MCF 10A (cell line): ENCODE data around the gene COBL. TPM values are rescaled to one million over a fixed set of nuclear protein-coding genes. Genes with fewer than 3 reads are reported as not detected.

Experiments
- BruUV-seq: library from RNA; stranded (reverse); fragments of 400-500 nt; replicated peaks from 2 replicates; lab custom pipeline; 2021; lab: Mats Ljungman, UMichigan
- CTCF ChIA-PET: fragments of 300-600 bp; sonication (Branson Sonifier 250); formaldehyde crosslinking; extraction: SDS; loops from one replicate; lab custom pipeline; 2021; ENCODE audit warnings: antibody characterized with exemption, inconsistent platforms; lab: Yijun Ruan, JAX
- POLR2A ChIA-PET: fragments of 300-600, 350-650 bp; sonication (Branson Sonifier 250); formaldehyde crosslinking; extraction: SDS; loops from one replicate; lab custom pipeline; 2020; ENCODE audit warnings: antibody characterized with exemption, inconsistent platforms; lab: Yijun Ruan, JAX
- DNase-seq: peaks from one replicate; pipeline ENCODE4 v3.0.0-alpha.2; 2018; ENCODE audit not compliant: unreplicated experiment
- H3K27ac Mint-ChIP-seq: one replicate; pipeline ENCODE4 v1.8.0; 2022; ENCODE audit warnings: mild to moderate bottlenecking, low read depth, mixed read lengths; ENCODE audit not compliant: unreplicated experiment
- H3K27me3 Mint-ChIP-seq: one replicate; pipeline ENCODE4 v1.8.0; 2022; ENCODE audit warnings: mixed read lengths; ENCODE audit not compliant: insufficient read depth, unreplicated experiment
- H3K36me3 Mint-ChIP-seq: one replicate; pipeline ENCODE4 v1.8.0; 2022; ENCODE audit warnings: mild to moderate bottlenecking, moderate library complexity, mixed read lengths; ENCODE audit not compliant: insufficient read depth, unreplicated experiment
- H3K4me1 Mint-ChIP-seq: one replicate; pipeline ENCODE4 v1.8.0; 2022; ENCODE audit warnings: mixed read lengths; ENCODE audit not compliant: insufficient read depth, unreplicated experiment
- H3K4me3 Mint-ChIP-seq: one replicate; pipeline ENCODE4 v1.8.0; 2022; ENCODE audit warnings: mild to moderate bottlenecking, moderate library complexity, mixed read lengths; ENCODE audit not compliant: unreplicated experiment
- H3K9me3 Mint-ChIP-seq: one replicate; pipeline ENCODE4 v1.8.0; 2022; ENCODE audit warnings: mixed read lengths; ENCODE audit not compliant: unreplicated experiment
- intact Hi-C: fragments of 100-400 bp; cut with micrococcal nuclease; formaldehyde crosslinking; loops from 2 replicates; pipeline ENCODE4 v1.14.1; 2022
- total RNA-seq: library from RNA; stranded (reverse); gene quantifications from 2 replicates; pipeline ENCODE4 v1.2.3, GENCODE V29; 2022
- TF ChIP-seq, protein P1 (sequence below): fragments of 200-600 bp; IDR thresholded peaks from one replicate; pipeline ENCODE4 v1.8.0; 2022; ENCODE audit warnings: antibody characterized with exemption, mild to moderate bottlenecking; ENCODE audit not compliant: unreplicated experiment

COBL gene
- total RNA-seq, 1 experiment from 2014 or later = 12.3 TPM

DNA sequence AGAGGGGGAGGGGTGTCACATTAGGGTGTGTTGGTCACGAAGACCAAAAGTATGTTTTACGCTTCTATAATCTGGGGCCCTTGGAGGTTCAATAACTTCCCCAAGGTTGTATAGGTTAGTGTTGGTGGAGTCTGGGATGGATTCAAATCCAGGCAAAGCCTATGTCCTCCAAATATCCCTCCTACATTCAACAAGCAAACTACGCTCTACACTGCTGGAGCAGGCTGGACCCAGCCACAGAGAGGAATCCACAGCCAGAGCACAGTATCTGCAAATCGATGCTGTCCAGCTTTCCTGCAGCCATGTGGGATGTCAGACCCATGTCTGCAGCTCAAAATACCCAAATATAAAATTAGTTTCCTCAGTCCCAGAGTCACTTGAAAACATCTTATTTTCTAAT is 198.0 kb downstream of the COBL start:
- BruUV-seq = no TSS peak
- peaks cover 12% of the 10 kb centered on the region for H3K9me3 Mint-ChIP-seq
- no peak overlapping the region for H3K4me3 Mint-ChIP-seq
- TF ChIP-seq, protein P1, sequence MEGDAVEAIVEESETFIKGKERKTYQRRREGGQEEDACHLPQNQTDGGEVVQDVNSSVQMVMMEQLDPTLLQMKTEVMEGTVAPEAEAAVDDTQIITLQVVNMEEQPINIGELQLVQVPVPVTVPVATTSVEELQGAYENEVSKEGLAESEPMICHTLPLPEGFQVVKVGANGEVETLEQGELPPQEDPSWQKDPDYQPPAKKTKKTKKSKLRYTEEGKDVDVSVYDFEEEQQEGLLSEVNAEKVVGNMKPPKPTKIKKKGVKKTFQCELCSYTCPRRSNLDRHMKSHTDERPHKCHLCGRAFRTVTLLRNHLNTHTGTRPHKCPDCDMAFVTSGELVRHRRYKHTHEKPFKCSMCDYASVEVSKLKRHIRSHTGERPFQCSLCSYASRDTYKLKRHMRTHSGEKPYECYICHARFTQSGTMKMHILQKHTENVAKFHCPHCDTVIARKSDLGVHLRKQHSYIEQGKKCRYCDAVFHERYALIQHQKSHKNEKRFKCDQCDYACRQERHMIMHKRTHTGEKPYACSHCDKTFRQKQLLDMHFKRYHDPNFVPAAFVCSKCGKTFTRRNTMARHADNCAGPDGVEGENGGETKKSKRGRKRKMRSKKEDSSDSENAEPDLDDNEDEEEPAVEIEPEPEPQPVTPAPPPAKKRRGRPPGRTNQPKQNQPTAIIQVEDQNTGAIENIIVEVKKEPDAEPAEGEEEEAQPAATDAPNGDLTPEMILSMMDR = no peak
- ChIA-PET CTCF (interaction anchor here (0.5 to 1.0 kb wide), 4 partner anchors 21 to 400 kb away, joined by 3 to 5 read pairs (median 4); no protein-coding TSS in a partner anchor), POLR2A (interaction anchor here (1.6 kb wide), 1 partner anchor 9 kb away, joined by 3 read pairs; no protein-coding TSS in a partner anchor)
- H3K36me3 Mint-ChIP-seq = no peaks in the 10 kb centered on the region
- DNase-seq = no peak
- peaks cover 5% of the 10 kb centered on the region for H3K4me1 Mint-ChIP-seq
- H3K27ac Mint-ChIP-seq = no peak overlapping the region
- intact Hi-C loops = no loop called here
- H3K27me3 Mint-ChIP-seq = no peaks in the 10 kb centered on the region

DNA sequence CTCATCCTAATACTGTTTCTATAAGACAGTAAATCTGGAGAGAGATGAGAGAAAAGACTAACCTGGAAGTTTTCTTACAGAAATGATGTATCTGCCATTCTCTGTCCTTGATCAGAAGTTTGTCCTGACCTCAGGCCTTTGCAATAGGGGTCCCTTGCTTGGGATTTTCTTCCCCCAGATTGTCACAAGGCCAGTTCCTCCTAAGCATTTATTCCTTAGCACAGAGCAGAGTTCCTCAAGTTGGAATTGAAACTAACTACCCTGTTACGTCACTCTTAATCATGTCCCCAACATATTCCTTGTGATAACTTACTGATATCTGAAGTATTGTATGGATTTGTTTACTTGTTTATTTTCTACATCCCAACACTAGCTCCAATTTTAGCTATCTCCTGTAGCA is 202.1 kb downstream of the COBL start:
- no peak for DNase-seq
- H3K27ac Mint-ChIP-seq = no peak overlapping the region
- no peak overlapping the region for H3K4me3 Mint-ChIP-seq
- peaks cover 12% of the 10 kb centered on the region for H3K9me3 Mint-ChIP-seq
- no peaks in the 10 kb centered on the region for H3K4me1 Mint-ChIP-seq
- CTCF ChIA-PET = interaction anchor here (0.9 kb wide), 1 partner anchor 8 kb away, joined by 5 read pairs; no protein-coding TSS in a partner anchor
- no peaks in the 10 kb centered on the region for H3K27me3 Mint-ChIP-seq
- POLR2A ChIA-PET = interaction anchor here (0.8 kb wide), 1 partner anchor 962 kb away, joined by 3 read pairs; no protein-coding TSS in a partner anchor
- no TSS peak for BruUV-seq
- TF ChIP-seq, protein P1 = no peak
- no peaks in the 10 kb centered on the region for H3K36me3 Mint-ChIP-seq
- intact Hi-C loops = no loop called here

DNA sequence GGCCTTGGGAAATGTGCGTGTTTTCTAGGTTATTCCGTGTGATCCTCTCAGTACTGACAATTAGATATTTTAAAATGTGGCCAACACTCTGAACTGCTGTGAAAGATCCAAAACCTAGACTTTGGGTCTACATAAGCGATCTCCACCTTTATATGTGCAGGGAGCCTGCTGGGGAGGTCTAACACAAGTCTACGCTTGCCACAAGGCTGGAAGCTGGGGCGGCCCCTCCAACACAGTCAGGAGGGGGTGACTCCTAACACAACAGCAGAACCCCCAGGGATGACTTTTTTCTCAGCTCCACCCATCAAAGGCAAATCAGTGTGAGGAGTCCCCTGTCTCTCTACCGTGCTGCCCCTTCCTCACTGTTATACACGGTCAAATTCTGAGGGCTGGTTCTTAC is 202.6 kb downstream of the COBL start:
- no peak overlapping the region for H3K27ac Mint-ChIP-seq
- intact Hi-C loops = no loop called here
- TF ChIP-seq, protein P1 = no peak
- no peak overlapping the region for H3K4me3 Mint-ChIP-seq
- BruUV-seq = no TSS peak
- no peaks in the 10 kb centered on the region for H3K36me3 Mint-ChIP-seq
- CTCF ChIA-PET = no interaction called here
- peaks cover 12% of the 10 kb centered on the region for H3K9me3 Mint-ChIP-seq
- DNase-seq = no peak
- no peaks in the 10 kb centered on the region for H3K27me3 Mint-ChIP-seq
- POLR2A ChIA-PET = no interaction called here
- H3K4me1 Mint-ChIP-seq = no peaks in the 10 kb centered on the region

DNA sequence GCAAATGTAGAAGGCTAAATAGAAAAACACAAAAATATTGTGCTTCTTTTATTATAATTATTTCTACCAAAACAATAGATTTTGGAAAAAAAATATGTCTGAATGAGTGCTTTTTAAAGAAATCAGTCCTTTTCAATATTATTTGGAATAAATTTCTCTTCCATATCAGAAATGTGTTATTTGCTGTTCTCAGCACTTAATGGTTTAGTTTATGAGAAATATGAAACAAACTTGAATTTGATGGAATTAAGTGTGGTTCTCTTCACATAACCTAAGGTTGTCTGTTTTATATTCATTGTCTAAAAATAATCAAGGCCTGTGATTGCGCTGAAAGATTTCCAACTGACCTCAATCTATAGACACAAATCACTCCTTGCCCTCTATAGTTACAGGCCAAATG is 203.0 kb downstream of the COBL start:
- no peaks in the 10 kb centered on the region for H3K27me3 Mint-ChIP-seq
- ChIA-PET CTCF (interaction anchor here (1.2 kb wide), 1 partner anchor 28 kb away, joined by 9 read pairs; no protein-coding TSS in a partner anchor), POLR2A (interaction anchor here (0.6 kb wide), 1 partner anchor 283 kb away, joined by 4 read pairs; no protein-coding TSS in a partner anchor)
- H3K4me3 Mint-ChIP-seq = no peak overlapping the region
- no TSS peak for BruUV-seq
- H3K4me1 Mint-ChIP-seq = no peaks in the 10 kb centered on the region
- TF ChIP-seq, protein P1 = no peak
- H3K27ac Mint-ChIP-seq = no peak overlapping the region
- intact Hi-C loops = no loop called here
- H3K36me3 Mint-ChIP-seq = no peaks in the 10 kb centered on the region
- no peak for DNase-seq
- peaks cover 12% of the 10 kb centered on the region for H3K9me3 Mint-ChIP-seq
